Cardiac fibroblast (primary cell): ENCODE measurements around the gene PREP.
"Not testable (repeated sequence)": the region's sequence is repeated elsewhere in the genome, so short reads cannot be mapped to it uniquely, and the experiment has no call there.

ENCODE experiments used
- DNase-seq, 2 donors: peaks; one replicate each; pipeline versions ENCODE4 v3.0.0 to v3.0.0-alpha.2; 2010; ENCODE audit warnings: low read depth in 2 of 2
- H3K4me3 ChIP-seq, 2 donors: replicated peaks in 1 of 2; 1 replicate in 1 of 2; 2 replicates in 1 of 2; pipeline ENCODE4 v1.5.1; 2011; ENCODE audit warnings: low read depth in 2 of 2, low read length in 2 of 2, mild to moderate bottlenecking in 2 of 2, moderate library complexity in 1 of 2
- CTCF ChIP-seq: IDR thresholded peaks from one replicate; pipeline ENCODE4 v1.5.1; 2011; ENCODE audit warnings: low read depth, mild to moderate bottlenecking, low read length, inconsistent platforms

PREP gene

GRCh38 chr6:105348897-105349296, 54.0 kb downstream of the PREP start:
- no peak for TF ChIP-seq CTCF
- no peak for DNase-seq
- no peak overlapping the region for H3K4me3 ChIP-seq

- TF ChIP-seq CTCF, result no peak
- H3K4me3 ChIP-seq, result no peak overlapping the region
- peak; percentile 79 to 90 for DNase-seq
Observed at GRCh38 chr6:105346052-105346451, 56.8 kb downstream of the PREP start.

- no peak overlapping the region for H3K4me3 ChIP-seq
- no peak for TF ChIP-seq CTCF
- DNase-seq, result no peak
Observed at GRCh38 chr6:105345506-105345905, 57.4 kb downstream of the PREP start.

- no peak for DNase-seq
- no peak for TF ChIP-seq CTCF
- no peak overlapping the region for H3K4me3 ChIP-seq
Observed at GRCh38 chr6:105344881-105345370, 58.0 kb downstream of the PREP start.

GRCh38 chr6:105338350-105338983, 64.4 kb downstream of the PREP start:
- not testable (repeated sequence) for H3K4me3 ChIP-seq, DNase-seq

GRCh38 chr6:105336986-105337385, 65.9 kb downstream of the PREP start:
- no peak for DNase-seq
- TF ChIP-seq CTCF, result no peak

GRCh38 chr6:105332576-105332975, 70.3 kb downstream of the PREP start:
- TF ChIP-seq CTCF, result no peak
- no peak for DNase-seq
- no peak overlapping the region for H3K4me3 ChIP-seq

More at GRCh38 chr6:105336986-105337385, 65.9 kb downstream of the PREP start:
- no peak overlapping the region for H3K4me3 ChIP-seq
